HL-60 (cell line): ENCODE data around the gene KBTBD12.

ENCODE experiments used
- DNase-seq, 2 experiments: peaks; one replicate each; pipeline ENCODE4 v3.0.0-alpha.2; 2010 to 2020; ENCODE audit warnings: low read depth in 1 of 2, low spot score in 1 of 2
- H3K27ac ChIP-seq: fragments of 250-450 bp; sonication (Bioruptor Pico); replicated peaks from 2 replicates; pipeline ENCODE4 v1.5.1; 2020; ENCODE audit warnings: mild to moderate bottlenecking, moderate library complexity
- H3K27me3 ChIP-seq: fragments of 250-450 bp; sonication (Bioruptor Pico); 2 replicates; pipeline ENCODE4 v1.5.1; 2021; ENCODE audit warnings: mild to moderate bottlenecking, moderate library complexity; ENCODE audit not compliant: insufficient read depth, poor library complexity, severe bottlenecking
- H3K4me3 ChIP-seq: replicated peaks from 2 replicates; pipeline ENCODE4 v1.5.1; 2011; ENCODE audit warnings: mild to moderate bottlenecking, control low read depth, low read length; ENCODE audit not compliant: insufficient read depth
- GABPA ChIP-seq: IDR thresholded peaks from 2 replicates; pipeline ENCODE4 v1.6.1; 2012; ENCODE audit warnings: low read depth
- POLR2AphosphoS5 ChIP-seq: IDR thresholded peaks from 2 replicates; pipeline ENCODE4 v1.6.1; 2012; ENCODE audit warnings: low read depth
- SPI1 ChIP-seq: IDR thresholded peaks from 2 replicates; pipeline ENCODE4 v1.6.1; 2012; ENCODE audit warnings: low read depth, mild to moderate bottlenecking, borderline replicate concordance
- long read RNA-seq: library from polyadenylated mRNA; unstranded; transcript quantifications from one replicate; pipeline ENCODE4 v2.0.0, GENCODE V29; 2020
- TF ChIP-seq, protein P1 (sequence below): IDR thresholded peaks from one replicate; pipeline ENCODE4 v1.5.1; 2011; ENCODE audit warnings: low read length, control low read depth, inconsistent platforms; ENCODE audit not compliant: insufficient read depth
- TF ChIP-seq, protein P2 (sequence below): IDR thresholded peaks from 2 replicates; pipeline ENCODE4 v1.6.1; 2012; ENCODE audit warnings: low read depth; ENCODE audit not compliant: insufficient replicate concordance

Gene KBTBD12, protein sequence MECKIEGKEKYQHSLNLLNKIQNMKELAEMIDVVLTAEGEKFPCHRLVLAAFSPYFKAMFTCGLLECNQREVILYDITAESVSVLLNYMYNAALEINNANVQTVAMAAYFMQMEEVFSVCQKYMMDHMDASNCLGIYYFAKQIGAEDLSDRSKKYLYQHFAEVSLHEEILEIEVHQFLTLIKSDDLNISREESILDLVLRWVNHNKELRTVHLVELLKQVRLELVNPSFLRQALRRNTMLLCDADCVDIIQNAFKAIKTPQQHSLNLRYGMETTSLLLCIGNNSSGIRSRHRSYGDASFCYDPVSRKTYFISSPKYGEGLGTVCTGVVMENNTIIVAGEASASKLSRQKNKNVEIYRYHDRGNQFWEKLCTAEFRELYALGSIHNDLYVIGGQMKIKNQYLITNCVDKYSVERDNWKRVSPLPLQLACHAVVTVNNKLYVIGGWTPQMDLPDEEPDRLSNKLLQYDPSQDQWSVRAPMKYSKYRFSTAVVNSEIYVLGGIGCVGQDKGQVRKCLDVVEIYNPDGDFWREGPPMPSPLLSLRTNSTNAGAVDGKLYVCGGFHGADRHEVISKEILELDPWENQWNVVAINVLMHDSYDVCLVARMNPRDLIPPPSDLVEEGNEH
- long read RNA-seq, partial matches to known transcripts = 0 of 1 reads
- long read RNA-seq, other reads (novel, unspliced or antisense) = 1 of 1 reads

DNA sequence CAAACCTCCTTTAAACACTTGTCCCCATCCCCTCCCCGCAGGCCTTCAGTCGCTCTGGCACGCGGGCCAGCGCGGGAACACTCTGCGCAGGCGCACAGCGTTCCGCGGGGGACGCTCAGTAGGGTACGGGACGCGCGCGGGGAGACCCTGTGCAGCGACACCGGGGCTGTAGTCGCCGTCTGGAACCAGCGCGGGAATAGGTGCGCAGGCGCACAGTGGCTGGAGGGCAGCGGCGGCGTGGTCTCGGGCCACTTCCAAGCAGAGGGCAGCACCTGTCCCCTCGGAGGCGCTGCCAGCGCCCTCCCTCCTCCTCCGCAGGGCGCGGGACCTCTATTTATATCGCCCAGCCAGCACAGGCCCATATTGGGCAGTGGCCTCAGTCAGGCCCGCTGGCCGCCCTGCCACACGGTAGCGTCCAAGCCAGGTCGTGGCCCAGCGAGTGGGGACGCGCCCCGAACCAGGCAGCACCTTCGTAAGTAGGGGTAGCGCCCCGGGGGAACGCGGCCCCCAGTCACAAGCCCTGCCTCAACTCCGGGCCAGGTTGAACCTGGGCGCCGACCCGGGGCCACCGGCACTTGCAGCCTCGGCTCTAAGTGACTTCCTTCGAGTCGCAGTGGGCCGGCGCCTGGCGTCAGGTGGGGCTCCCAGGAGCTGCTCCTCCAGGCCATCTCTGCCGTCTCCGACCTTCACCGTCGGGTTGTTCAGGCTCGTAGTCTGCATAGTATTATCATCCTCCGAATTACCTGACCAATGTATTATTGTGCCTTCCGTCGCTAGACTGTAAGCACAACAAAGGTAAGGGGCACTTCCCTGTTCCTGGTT, at the start of gene KBTBD12:
TSS of gene KBTBD12 (plus strand) at position 118 of the 822 bp plus-strand sequence. CDS start 7,830 bp downstream, outside the sequence.
- no peak for DNase-seq
- Histone ChIP-seq H3K4me3 (no peak within 1 kb of the TSS), H3K27ac (no peak within 1 kb of the TSS), H3K27me3 (peaks cover 14% of the 10 kb centered on the region)
- TF ChIP-seq SPI1 = no peak
- TF ChIP-seq, protein P1, sequence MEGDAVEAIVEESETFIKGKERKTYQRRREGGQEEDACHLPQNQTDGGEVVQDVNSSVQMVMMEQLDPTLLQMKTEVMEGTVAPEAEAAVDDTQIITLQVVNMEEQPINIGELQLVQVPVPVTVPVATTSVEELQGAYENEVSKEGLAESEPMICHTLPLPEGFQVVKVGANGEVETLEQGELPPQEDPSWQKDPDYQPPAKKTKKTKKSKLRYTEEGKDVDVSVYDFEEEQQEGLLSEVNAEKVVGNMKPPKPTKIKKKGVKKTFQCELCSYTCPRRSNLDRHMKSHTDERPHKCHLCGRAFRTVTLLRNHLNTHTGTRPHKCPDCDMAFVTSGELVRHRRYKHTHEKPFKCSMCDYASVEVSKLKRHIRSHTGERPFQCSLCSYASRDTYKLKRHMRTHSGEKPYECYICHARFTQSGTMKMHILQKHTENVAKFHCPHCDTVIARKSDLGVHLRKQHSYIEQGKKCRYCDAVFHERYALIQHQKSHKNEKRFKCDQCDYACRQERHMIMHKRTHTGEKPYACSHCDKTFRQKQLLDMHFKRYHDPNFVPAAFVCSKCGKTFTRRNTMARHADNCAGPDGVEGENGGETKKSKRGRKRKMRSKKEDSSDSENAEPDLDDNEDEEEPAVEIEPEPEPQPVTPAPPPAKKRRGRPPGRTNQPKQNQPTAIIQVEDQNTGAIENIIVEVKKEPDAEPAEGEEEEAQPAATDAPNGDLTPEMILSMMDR = no peak
- TF ChIP-seq, protein P2, sequence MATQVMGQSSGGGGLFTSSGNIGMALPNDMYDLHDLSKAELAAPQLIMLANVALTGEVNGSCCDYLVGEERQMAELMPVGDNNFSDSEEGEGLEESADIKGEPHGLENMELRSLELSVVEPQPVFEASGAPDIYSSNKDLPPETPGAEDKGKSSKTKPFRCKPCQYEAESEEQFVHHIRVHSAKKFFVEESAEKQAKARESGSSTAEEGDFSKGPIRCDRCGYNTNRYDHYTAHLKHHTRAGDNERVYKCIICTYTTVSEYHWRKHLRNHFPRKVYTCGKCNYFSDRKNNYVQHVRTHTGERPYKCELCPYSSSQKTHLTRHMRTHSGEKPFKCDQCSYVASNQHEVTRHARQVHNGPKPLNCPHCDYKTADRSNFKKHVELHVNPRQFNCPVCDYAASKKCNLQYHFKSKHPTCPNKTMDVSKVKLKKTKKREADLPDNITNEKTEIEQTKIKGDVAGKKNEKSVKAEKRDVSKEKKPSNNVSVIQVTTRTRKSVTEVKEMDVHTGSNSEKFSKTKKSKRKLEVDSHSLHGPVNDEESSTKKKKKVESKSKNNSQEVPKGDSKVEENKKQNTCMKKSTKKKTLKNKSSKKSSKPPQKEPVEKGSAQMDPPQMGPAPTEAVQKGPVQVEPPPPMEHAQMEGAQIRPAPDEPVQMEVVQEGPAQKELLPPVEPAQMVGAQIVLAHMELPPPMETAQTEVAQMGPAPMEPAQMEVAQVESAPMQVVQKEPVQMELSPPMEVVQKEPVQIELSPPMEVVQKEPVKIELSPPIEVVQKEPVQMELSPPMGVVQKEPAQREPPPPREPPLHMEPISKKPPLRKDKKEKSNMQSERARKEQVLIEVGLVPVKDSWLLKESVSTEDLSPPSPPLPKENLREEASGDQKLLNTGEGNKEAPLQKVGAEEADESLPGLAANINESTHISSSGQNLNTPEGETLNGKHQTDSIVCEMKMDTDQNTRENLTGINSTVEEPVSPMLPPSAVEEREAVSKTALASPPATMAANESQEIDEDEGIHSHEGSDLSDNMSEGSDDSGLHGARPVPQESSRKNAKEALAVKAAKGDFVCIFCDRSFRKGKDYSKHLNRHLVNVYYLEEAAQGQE = no peak
- no peak for TF ChIP-seq POLR2AphosphoS5
- no peak for TF ChIP-seq GABPA

DNA sequence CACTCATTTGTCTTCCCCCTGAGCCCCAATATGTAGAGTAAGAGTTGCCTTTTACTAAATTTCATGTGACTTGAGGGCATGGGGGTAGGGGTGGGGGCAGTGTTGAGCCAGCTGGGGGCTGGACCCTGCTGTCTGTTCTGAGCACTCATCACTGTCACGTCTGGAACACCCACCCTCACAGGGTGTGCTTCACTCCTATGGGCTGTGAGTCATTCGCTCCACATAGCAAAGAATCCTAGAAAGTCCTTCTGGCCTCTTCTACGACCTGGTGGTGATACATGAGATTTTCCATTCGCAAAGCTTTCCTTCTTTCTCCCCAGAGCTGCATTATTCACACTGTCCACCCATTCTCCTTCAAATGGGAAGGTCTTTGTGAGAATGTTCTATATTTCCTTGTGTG, 49.1 kb upstream of the KBTBD12 start:
- no peak for DNase-seq
- no peak overlapping the region for H3K4me3 ChIP-seq
- no peaks in the 10 kb centered on the region for H3K27me3 ChIP-seq
- no peak for TF ChIP-seq SPI1
- no peak for TF ChIP-seq POLR2AphosphoS5
- TF ChIP-seq GABPA = no peak
- TF ChIP-seq, protein P1 = no peak
- TF ChIP-seq, protein P2 = no peak
- no peak overlapping the region for H3K27ac ChIP-seq

DNA sequence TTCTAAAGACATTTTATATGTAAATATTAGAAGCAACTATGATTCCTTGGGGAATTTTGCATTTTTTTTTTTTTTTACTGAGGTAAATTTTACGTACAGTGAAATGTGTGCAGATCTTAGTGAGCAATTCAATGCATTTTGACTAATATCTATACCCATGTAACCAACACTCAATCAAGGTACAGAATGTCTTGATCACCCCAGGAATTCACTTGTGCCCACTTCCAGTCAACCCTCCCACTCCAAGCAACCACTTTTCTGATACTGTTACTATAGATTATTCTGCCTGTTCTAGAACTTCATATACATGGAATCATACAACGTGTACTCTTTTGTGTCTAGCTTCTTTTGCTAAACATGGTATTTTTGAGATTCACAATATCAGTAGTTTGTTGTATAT, 47.6 kb upstream of the KBTBD12 start:
- TF ChIP-seq, protein P1 = no peak
- TF ChIP-seq SPI1 (no peak), GABPA (no peak), POLR2AphosphoS5 (no peak)
- TF ChIP-seq, protein P2 = no peak
- Histone ChIP-seq H3K27me3 (no peaks in the 10 kb centered on the region), H3K4me3 (no peak overlapping the region), H3K27ac (no peak overlapping the region)
- no peak for DNase-seq
